Measurements from ENCODE around the gene KAT6B.
"Not testable (repeated sequence)": the region's sequence is repeated elsewhere in the genome, so short reads cannot be mapped to it uniquely, and the experiment has no call there.

Gene KAT6B

GRCh38 chr10:75050149-75050919 lies 223.9 kb downstream of the KAT6B start:
- H3K4me3 ChIP-seq (replicated peaks; ENCODE audit: low read depth, low read length) = no peak overlapping the region
- TF ChIP-seq CTCF (IDR thresholded peaks at IDR 0.05; ENCODE audit: low read depth, low read length, missing control alignments) = no peak
- DNase-seq (ENCODE audit: extremely low read depth, low read depth) = no peak

- H3K4me3 ChIP-seq (replicated peaks; ENCODE audit: low read depth, low read length) = no peak overlapping the region
- TF ChIP-seq CTCF (IDR thresholded peaks at IDR 0.05; ENCODE audit: low read depth, low read length, missing control alignments) = no peak
- no peak for DNase-seq (ENCODE audit: extremely low read depth, low read depth)
These were observed 224.9 kb downstream of the KAT6B start for GRCh38 chr10:75051308-75051707.

GRCh38 chr10:75055896-75056406 lies 229.6 kb downstream of the KAT6B start:
- not testable (repeated sequence) for DNase-seq (ENCODE audit: extremely low read depth, low read depth); H3K4me3 ChIP-seq (replicated peaks; ENCODE audit: low read depth, low read length)

- no peak for TF ChIP-seq CTCF (IDR thresholded peaks at IDR 0.05; ENCODE audit: low read depth, low read length, missing control alignments)
- H3K4me3 ChIP-seq (replicated peaks; ENCODE audit: low read depth, low read length) = no peak overlapping the region
- no peak for DNase-seq (ENCODE audit: extremely low read depth, low read depth)
These were observed 231.3 kb downstream of the KAT6B start for GRCh38 chr10:75057680-75058079.

- DNase-seq (ENCODE audit: extremely low read depth, low read depth) = no peak
- H3K4me3 ChIP-seq (replicated peaks; ENCODE audit: low read depth, low read length) = no peak overlapping the region
- TF ChIP-seq CTCF (IDR thresholded peaks at IDR 0.05; ENCODE audit: low read depth, low read length, missing control alignments) = no peak
These were observed 231.8 kb downstream of the KAT6B start for GRCh38 chr10:75058161-75058560.

GRCh38 chr10:75061709-75062505 lies 235.5 kb downstream of the KAT6B start:
- no peak for DNase-seq (ENCODE audit: extremely low read depth, low read depth)
- TF ChIP-seq CTCF (IDR thresholded peaks at IDR 0.05; ENCODE audit: low read depth, low read length, missing control alignments) = no peak
- H3K4me3 ChIP-seq (replicated peaks; ENCODE audit: low read depth, low read length) = no peak overlapping the region
